Activated CD4-positive, alpha-beta T cell treated with anti-CD3 and anti-CD28 coated beads, Interleukin-2, amount 10 ng/mL, durations not matched to agents 7 days and 5 days (primary cell): ENCODE results near the gene ST3GAL6. TPM values are rescaled to one million over a fixed set of nuclear protein-coding genes. Genes with fewer than 3 reads are reported as not detected.

Experiments used
- CTCF ChIA-PET: fragments of 350-600 bp; sonication (Branson Sonifier 250); formaldehyde crosslinking; loops from one replicate; lab custom pipeline; 2021; ENCODE audit warnings: antibody characterized with exemption; lab: Charles Lee
- POLR2A ChIA-PET: fragments of 350-600 bp; sonication (Branson Sonifier 250); formaldehyde crosslinking; loops from one replicate; lab custom pipeline; 2021; ENCODE audit warnings: antibody characterized with exemption; lab: Charles Lee
- DNase-seq: peaks from one replicate; pipeline ENCODE4 v3.0.0-alpha.2; 2020
- H3K27ac Mint-ChIP-seq: one replicate; pipeline ENCODE4 v1.8.0; 2021; ENCODE audit warnings: mild to moderate bottlenecking, moderate library complexity, mixed read lengths
- H3K27me3 Mint-ChIP-seq: one replicate; pipeline ENCODE4 v1.8.0; 2021; ENCODE audit warnings: mixed read lengths
- H3K36me3 Mint-ChIP-seq: one replicate; pipeline ENCODE4 v1.8.0; 2021; ENCODE audit warnings: low read depth, mixed read lengths
- H3K4me1 Mint-ChIP-seq: one replicate; pipeline ENCODE4 v1.8.0; 2021; ENCODE audit warnings: mixed read lengths
- H3K4me3 Mint-ChIP-seq: one replicate; pipeline ENCODE4 v1.8.0; 2021; ENCODE audit warnings: mild to moderate bottlenecking, moderate library complexity, mixed read lengths
- H3K9me3 Mint-ChIP-seq: one replicate; pipeline ENCODE4 v1.8.0; 2021; ENCODE audit warnings: mixed read lengths
- total RNA-seq, 2 experiments: library from RNA; stranded (reverse); gene quantifications; one replicate each; pipeline ENCODE4 v1.2.3, GENCODE V29; 2021

ST3GAL6 gene
- total RNA-seq, 2 experiments from 2014 or later: 0.07 to 0.08 TPM

DNA sequence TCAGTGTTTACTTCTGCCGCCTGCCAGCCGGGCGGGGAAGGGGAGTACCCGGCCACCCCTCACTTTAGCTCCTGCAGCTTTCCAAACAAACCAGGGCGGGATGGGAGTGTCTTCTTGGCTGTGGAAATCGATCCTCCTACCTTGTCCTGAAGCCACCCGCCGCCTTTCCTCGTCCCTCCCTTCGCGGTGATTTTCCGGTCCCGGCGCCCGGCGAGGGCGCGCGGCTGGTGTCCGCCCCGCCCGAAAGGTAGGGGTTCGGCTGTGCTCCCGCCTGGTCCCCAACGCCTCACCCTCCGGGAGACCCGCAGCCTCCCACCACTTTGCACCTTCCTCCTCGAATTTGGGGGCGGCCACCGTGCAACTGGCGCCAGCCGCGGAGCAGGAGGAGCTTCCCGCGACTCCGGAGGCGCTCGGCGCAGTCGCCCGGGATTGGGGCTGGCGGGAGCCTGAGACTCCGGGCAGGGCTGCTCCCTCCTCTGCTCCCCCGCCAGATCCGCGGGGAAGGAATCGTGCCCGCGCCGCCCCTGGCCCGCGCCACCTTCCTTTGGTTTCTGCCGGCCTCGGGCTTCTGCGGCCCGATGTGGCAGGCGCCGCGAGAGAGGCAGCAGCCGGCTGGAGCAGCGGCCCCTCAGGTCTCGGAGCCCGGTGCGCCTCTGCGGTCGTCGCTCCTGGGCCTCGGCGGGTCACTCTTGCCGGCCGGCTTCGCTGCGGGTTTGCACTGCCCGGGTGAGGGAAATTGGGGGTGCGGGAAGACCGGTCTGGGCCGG lies 30.7 kb upstream of the ST3GAL6 start:
- CTCF ChIA-PET: no interaction called here
- POLR2A ChIA-PET: no interaction called here
- H3K4me3 Mint-ChIP-seq: peak overlapping the region; percentile 71

GRCh38 chr3:98733053-98733811 lies 29.9 kb upstream of the ST3GAL6 start:
- no peaks in the 10 kb centered on the region for H3K36me3 Mint-ChIP-seq
- peaks cover 17% of the 10 kb centered on the region for H3K4me1 Mint-ChIP-seq
- H3K9me3 Mint-ChIP-seq: no peaks in the 10 kb centered on the region
- POLR2A ChIA-PET: no interaction called here
- CTCF ChIA-PET: no interaction called here
- H3K4me3 Mint-ChIP-seq: peak overlapping the region; percentile 66
- H3K27ac Mint-ChIP-seq: no peak overlapping the region
- peak; percentile 7 for DNase-seq
- peaks cover 70% of the 10 kb centered on the region for H3K27me3 Mint-ChIP-seq

More for the DNA sequence above, 30.7 kb upstream of the ST3GAL6 start:
- Mint-ChIP-seq H3K27ac (no peak overlapping the region), H3K4me1 (peaks cover 17% of the 10 kb centered on the region), H3K36me3 (no peaks in the 10 kb centered on the region), H3K9me3 (no peaks in the 10 kb centered on the region), H3K27me3 (peaks cover 68% of the 10 kb centered on the region)
- peak; percentile 14 for DNase-seq

- DNase-seq: no peak
- Mint-ChIP-seq H3K4me1 (peaks cover 17% of the 10 kb centered on the region), H3K27me3 (peaks cover 68% of the 10 kb centered on the region), H3K9me3 (no peaks in the 10 kb centered on the region), H3K4me3 (peak overlapping the region; percentile 66), H3K27ac (no peak overlapping the region), H3K36me3 (no peaks in the 10 kb centered on the region)
- ChIA-PET CTCF (no interaction called here), POLR2A (no interaction called here)
Measured at GRCh38 chr3:98733812-98734281, 29.3 kb upstream of the ST3GAL6 start.

GRCh38 chr3:98734306-98734705 lies 28.8 kb upstream of the ST3GAL6 start:
- Mint-ChIP-seq H3K4me3 (no peak overlapping the region), H3K27me3 (peaks cover 71% of the 10 kb centered on the region), H3K9me3 (no peaks in the 10 kb centered on the region), H3K27ac (no peak overlapping the region), H3K4me1 (peaks cover 17% of the 10 kb centered on the region), H3K36me3 (no peaks in the 10 kb centered on the region)
- ChIA-PET POLR2A (no interaction called here), CTCF (no interaction called here)
- DNase-seq: no peak

GRCh38 chr3:98734735-98735134 lies 28.4 kb upstream of the ST3GAL6 start:
- H3K36me3 Mint-ChIP-seq: no peaks in the 10 kb centered on the region
- ChIA-PET POLR2A (no interaction called here), CTCF (no interaction called here)
- H3K27ac Mint-ChIP-seq: no peak overlapping the region
- no peak for DNase-seq
- peaks cover 68% of the 10 kb centered on the region for H3K27me3 Mint-ChIP-seq
- peaks cover 17% of the 10 kb centered on the region for H3K4me1 Mint-ChIP-seq
- no peak overlapping the region for H3K4me3 Mint-ChIP-seq
- H3K9me3 Mint-ChIP-seq: no peaks in the 10 kb centered on the region

GRCh38 chr3:98735296-98735695 lies 27.8 kb upstream of the ST3GAL6 start:
- Mint-ChIP-seq H3K9me3 (no peaks in the 10 kb centered on the region), H3K36me3 (no peaks in the 10 kb centered on the region), H3K4me3 (no peak overlapping the region), H3K4me1 (peaks cover 17% of the 10 kb centered on the region), H3K27ac (no peak overlapping the region), H3K27me3 (peaks cover 67% of the 10 kb centered on the region)
- ChIA-PET POLR2A (no interaction called here), CTCF (no interaction called here)
- DNase-seq: no peak

- Mint-ChIP-seq H3K9me3 (no peaks in the 10 kb centered on the region), H3K36me3 (no peaks in the 10 kb centered on the region), H3K27me3 (peaks cover 63% of the 10 kb centered on the region), H3K27ac (no peak overlapping the region), H3K4me1 (peaks cover 17% of the 10 kb centered on the region), H3K4me3 (no peak overlapping the region)
- ChIA-PET POLR2A (no interaction called here), CTCF (no interaction called here)
- no peak for DNase-seq
Measured at GRCh38 chr3:98735761-98736269, 27.3 kb upstream of the ST3GAL6 start.

GRCh38 chr3:98737301-98737700 lies 25.8 kb upstream of the ST3GAL6 start:
- DNase-seq: no peak
- Mint-ChIP-seq H3K27me3 (peaks cover 59% of the 10 kb centered on the region), H3K27ac (no peak overlapping the region), H3K9me3 (no peaks in the 10 kb centered on the region), H3K4me1 (peaks cover 13% of the 10 kb centered on the region), H3K36me3 (no peaks in the 10 kb centered on the region), H3K4me3 (no peak overlapping the region)
- POLR2A ChIA-PET: no interaction called here
- CTCF ChIA-PET: no interaction called here

- no peak overlapping the region for H3K27ac Mint-ChIP-seq
- H3K9me3 Mint-ChIP-seq: no peaks in the 10 kb centered on the region
- no peak overlapping the region for H3K4me3 Mint-ChIP-seq
Measured at GRCh38 chr3:98739266-98739665, 23.9 kb upstream of the ST3GAL6 start.

GRCh38 chr3:98740324-98740723 lies 22.8 kb upstream of the ST3GAL6 start:
- Mint-ChIP-seq H3K9me3 (no peaks in the 10 kb centered on the region), H3K4me1 (no peaks in the 10 kb centered on the region), H3K4me3 (no peak overlapping the region), H3K27me3 (peaks cover 37% of the 10 kb centered on the region), H3K27ac (no peak overlapping the region), H3K36me3 (no peaks in the 10 kb centered on the region)
- CTCF ChIA-PET: interaction anchor here (0.6 kb wide), 1 partner anchor 31 kb away, joined by 3 read pairs; no protein-coding TSS in a partner anchor
- POLR2A ChIA-PET: no interaction called here
- DNase-seq: no peak

More at GRCh38 chr3:98739266-98739665, 23.9 kb upstream of the ST3GAL6 start:
- no peak for DNase-seq
- Mint-ChIP-seq H3K36me3 (no peaks in the 10 kb centered on the region), H3K27me3 (peaks cover 47% of the 10 kb centered on the region), H3K4me1 (peaks cover 2% of the 10 kb centered on the region)
- CTCF ChIA-PET: no interaction called here
- POLR2A ChIA-PET: interaction anchor here (0.7 kb wide), 1 partner anchor 153 kb away, joined by 4 read pairs; no protein-coding TSS in a partner anchor

GRCh38 chr3:98741121-98741716 lies 21.9 kb upstream of the ST3GAL6 start:
- no peak for DNase-seq
- ChIA-PET CTCF (interaction anchor here (0.6 kb wide), 1 partner anchor 30 kb away, joined by 3 read pairs; no protein-coding TSS in a partner anchor), POLR2A (no interaction called here)
- no peaks in the 10 kb centered on the region for H3K9me3 Mint-ChIP-seq
- no peak overlapping the region for H3K4me3 Mint-ChIP-seq
- H3K27ac Mint-ChIP-seq: no peak overlapping the region
- no peaks in the 10 kb centered on the region for H3K4me1 Mint-ChIP-seq
- H3K36me3 Mint-ChIP-seq: no peaks in the 10 kb centered on the region
- H3K27me3 Mint-ChIP-seq: peaks cover 31% of the 10 kb centered on the region

GRCh38 chr3:98743071-98743470 lies 20.1 kb upstream of the ST3GAL6 start:
- Mint-ChIP-seq H3K4me1 (no peaks in the 10 kb centered on the region), H3K27me3 (peaks cover 26% of the 10 kb centered on the region), H3K36me3 (no peaks in the 10 kb centered on the region), H3K27ac (no peak overlapping the region), H3K4me3 (no peak overlapping the region), H3K9me3 (no peaks in the 10 kb centered on the region)
- CTCF ChIA-PET: interaction anchor here (0.8 kb wide), 1 partner anchor 38 kb away, joined by 4 read pairs; no protein-coding TSS in a partner anchor
- POLR2A ChIA-PET: no interaction called here
- DNase-seq: no peak
